ENCODE results near the gene APCDD1. TPM values are rescaled to one million over a fixed set of nuclear protein-coding genes. Genes with fewer than 3 reads are reported as not detected.

The APCDD1 gene
- total RNA-seq, 1 donor from 2014 or later, result 4.4 TPM

GRCh38 chr18:10432781-10433180, 21.7 kb upstream of the APCDD1 start:
- DNase-seq (ENCODE audit: low read depth) (no peak), FAIRE-seq (no peak)
- H3K9me3 ChIP-seq (ENCODE audit: insufficient read depth, low read depth, low read length), result no peaks in the 10 kb centered on the region
- H4K20me1 ChIP-seq (ENCODE audit: insufficient read depth, low read length), result no peaks in the 10 kb centered on the region
- H3K27ac ChIP-seq (ENCODE audit: low read depth, low read length), result no peak overlapping the region
- H3K9ac ChIP-seq (ENCODE audit: low read length), result no peak overlapping the region
- H2AFZ ChIP-seq (ENCODE audit: low read depth, low read length), result no peak overlapping the region
- H3K4me2 ChIP-seq (ENCODE audit: low read length), result peak overlapping the region; percentile 2
- no peaks in the 10 kb centered on the region for H3K4me1 ChIP-seq (ENCODE audit: insufficient read depth, low read length)
- H3K4me3 ChIP-seq (ENCODE audit: insufficient read depth, low read depth, low read length), result no peak overlapping the region
- Mint-ChIP-seq H3K4me1 (ENCODE audit: low read depth, unreplicated experiment) (no peaks in the 10 kb centered on the region), H3K36me3 (ENCODE audit: low read depth, unreplicated experiment) (no peaks in the 10 kb centered on the region), H3K27ac (ENCODE audit: unreplicated experiment) (no peak overlapping the region), H3K4me3 (ENCODE audit: unreplicated experiment) (peak overlapping the region; percentile 56), H3K9me3 (ENCODE audit: unreplicated experiment) (peaks cover 4% of the 10 kb centered on the region), H3K27me3 (ENCODE audit: low read depth, unreplicated experiment) (peaks cover 28% of the 10 kb centered on the region)
- peaks cover 2% of the 10 kb centered on the region for H3K27me3 ChIP-seq (ENCODE audit: insufficient read depth, low read length)
- H3K36me3 ChIP-seq (ENCODE audit: insufficient read depth, low read length), result no peaks in the 10 kb centered on the region
- no peaks in the 10 kb centered on the region for H3K79me2 ChIP-seq (ENCODE audit: insufficient read depth, low read length)
- no peak for TF ChIP-seq EZH2 (IDR thresholded peaks at IDR 0.05; ENCODE audit: insufficient read depth, low read length)
- no peak for TF ChIP-seq CTCF (IDR thresholded peaks at IDR 0.05; ENCODE audit: insufficient read depth, low read depth, low read length)

- no peak overlapping the region for H3K9ac ChIP-seq (ENCODE audit: low read length)
- H3K27ac Mint-ChIP-seq (ENCODE audit: unreplicated experiment), result no peak overlapping the region
- H3K4me3 Mint-ChIP-seq (ENCODE audit: unreplicated experiment), result no peak overlapping the region
- H3K4me3 ChIP-seq (ENCODE audit: insufficient read depth, low read depth, low read length), result no peak overlapping the region
- H4K20me1 ChIP-seq (ENCODE audit: insufficient read depth, low read length), result no peaks in the 10 kb centered on the region
- peaks cover 4% of the 10 kb centered on the region for H3K9me3 Mint-ChIP-seq (ENCODE audit: unreplicated experiment)
- no peaks in the 10 kb centered on the region for H3K9me3 ChIP-seq (ENCODE audit: insufficient read depth, low read depth, low read length)
- H3K79me2 ChIP-seq (ENCODE audit: insufficient read depth, low read length), result no peaks in the 10 kb centered on the region
- H3K36me3 ChIP-seq (ENCODE audit: insufficient read depth, low read length), result no peaks in the 10 kb centered on the region
- no peaks in the 10 kb centered on the region for H3K36me3 Mint-ChIP-seq (ENCODE audit: low read depth, unreplicated experiment)
- FAIRE-seq, result no peak
- no peak overlapping the region for H3K27ac ChIP-seq (ENCODE audit: low read depth, low read length)
- H3K27me3 Mint-ChIP-seq (ENCODE audit: low read depth, unreplicated experiment), result peaks cover 30% of the 10 kb centered on the region
- peaks cover 2% of the 10 kb centered on the region for H3K27me3 ChIP-seq (ENCODE audit: insufficient read depth, low read length)
- no peaks in the 10 kb centered on the region for H3K4me1 ChIP-seq (ENCODE audit: insufficient read depth, low read length)
- no peaks in the 10 kb centered on the region for H3K4me1 Mint-ChIP-seq (ENCODE audit: low read depth, unreplicated experiment)
- H2AFZ ChIP-seq (ENCODE audit: low read depth, low read length), result no peak overlapping the region
- TF ChIP-seq CTCF (IDR thresholded peaks at IDR 0.05; ENCODE audit: insufficient read depth, low read depth, low read length), result no peak
- no peak for TF ChIP-seq EZH2 (IDR thresholded peaks at IDR 0.05; ENCODE audit: insufficient read depth, low read length)
- no peak for DNase-seq (ENCODE audit: low read depth)
- H3K4me2 ChIP-seq (ENCODE audit: low read length), result no peak overlapping the region
Observed at GRCh38 chr18:10436160-10436559, 18.3 kb upstream of the APCDD1 start.

- Mint-ChIP-seq H3K4me1 (ENCODE audit: low read depth, unreplicated experiment) (no peaks in the 10 kb centered on the region), H3K36me3 (ENCODE audit: low read depth, unreplicated experiment) (no peaks in the 10 kb centered on the region), H3K27me3 (ENCODE audit: low read depth, unreplicated experiment) (peaks cover 25% of the 10 kb centered on the region), H3K4me3 (ENCODE audit: unreplicated experiment) (no peak overlapping the region), H3K27ac (ENCODE audit: unreplicated experiment) (no peak overlapping the region), H3K9me3 (ENCODE audit: unreplicated experiment) (peaks cover 2% of the 10 kb centered on the region)
- H3K4me1 ChIP-seq (ENCODE audit: insufficient read depth, low read length), result no peaks in the 10 kb centered on the region
- no peaks in the 10 kb centered on the region for H3K9me3 ChIP-seq (ENCODE audit: insufficient read depth, low read depth, low read length)
- H2AFZ ChIP-seq (ENCODE audit: low read depth, low read length), result no peak overlapping the region
- no peak overlapping the region for H3K9ac ChIP-seq (ENCODE audit: low read length)
- no peak for DNase-seq (ENCODE audit: low read depth)
- H3K79me2 ChIP-seq (ENCODE audit: insufficient read depth, low read length), result no peaks in the 10 kb centered on the region
- no peaks in the 10 kb centered on the region for H4K20me1 ChIP-seq (ENCODE audit: insufficient read depth, low read length)
- H3K4me2 ChIP-seq (ENCODE audit: low read length), result no peak overlapping the region
- H3K36me3 ChIP-seq (ENCODE audit: insufficient read depth, low read length), result no peaks in the 10 kb centered on the region
- no peak overlapping the region for H3K4me3 ChIP-seq (ENCODE audit: insufficient read depth, low read depth, low read length)
- H3K27me3 ChIP-seq (ENCODE audit: insufficient read depth, low read length), result no peaks in the 10 kb centered on the region
- H3K27ac ChIP-seq (ENCODE audit: low read depth, low read length), result no peak overlapping the region
- TF ChIP-seq CTCF (IDR thresholded peaks at IDR 0.05; ENCODE audit: insufficient read depth, low read depth, low read length) (no peak), EZH2 (IDR thresholded peaks at IDR 0.05; ENCODE audit: insufficient read depth, low read length) (no peak)
- FAIRE-seq, result no peak
Observed at GRCh38 chr18:10437837-10438236, 16.6 kb upstream of the APCDD1 start.

All from astrocyte (in vitro differentiated cells and primary cell).